Peyer's patch (tissue), 4 donors: Measurements from ENCODE around the gene STX7.

Experiments
- POLR2A ChIP-seq, 2 donors: fragments of 450-650 bp; IDR thresholded peaks; one replicate each; pipeline ENCODE4 v1.5.1; 2017; ENCODE audit warnings: antibody characterized with exemption in 2 of 2, mild to moderate bottlenecking in 2 of 2, moderate library complexity in 2 of 2
- TF ChIP-seq, protein P1 (sequence below), 6 experiments: fragments of 450-650 bp in 4 of 6; fragments of 200-600 bp in 2 of 6; sonication (generic) in 1 of 6; IDR thresholded peaks; one replicate each; pipeline ENCODE4 v1.5.1; 2017 to 2019; ENCODE audit warnings: antibody characterized with exemption in 6 of 6, mild to moderate bottlenecking in 3 of 6, moderate library complexity in 1 of 6

DNA sequence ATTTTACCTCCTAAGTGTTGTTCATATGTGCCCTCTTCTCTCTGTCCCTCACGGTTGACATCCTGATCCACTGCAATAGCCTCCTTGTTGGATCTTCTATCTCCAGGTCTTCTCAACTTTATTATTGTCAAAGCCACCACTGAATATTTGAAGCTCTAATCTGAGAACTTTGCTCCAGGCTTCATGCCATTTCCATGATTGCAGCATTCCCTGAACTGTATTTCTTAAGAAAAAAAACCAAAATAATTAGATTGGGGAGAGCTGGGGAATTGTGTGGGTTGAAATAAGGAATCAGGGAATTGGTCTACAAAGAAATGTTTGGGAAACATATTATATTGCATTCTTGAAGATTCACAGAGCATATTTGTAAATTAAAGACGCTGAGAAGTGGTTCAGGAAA, 2.5 kb upstream of the STX7 start:
- TF ChIP-seq, protein P1, sequence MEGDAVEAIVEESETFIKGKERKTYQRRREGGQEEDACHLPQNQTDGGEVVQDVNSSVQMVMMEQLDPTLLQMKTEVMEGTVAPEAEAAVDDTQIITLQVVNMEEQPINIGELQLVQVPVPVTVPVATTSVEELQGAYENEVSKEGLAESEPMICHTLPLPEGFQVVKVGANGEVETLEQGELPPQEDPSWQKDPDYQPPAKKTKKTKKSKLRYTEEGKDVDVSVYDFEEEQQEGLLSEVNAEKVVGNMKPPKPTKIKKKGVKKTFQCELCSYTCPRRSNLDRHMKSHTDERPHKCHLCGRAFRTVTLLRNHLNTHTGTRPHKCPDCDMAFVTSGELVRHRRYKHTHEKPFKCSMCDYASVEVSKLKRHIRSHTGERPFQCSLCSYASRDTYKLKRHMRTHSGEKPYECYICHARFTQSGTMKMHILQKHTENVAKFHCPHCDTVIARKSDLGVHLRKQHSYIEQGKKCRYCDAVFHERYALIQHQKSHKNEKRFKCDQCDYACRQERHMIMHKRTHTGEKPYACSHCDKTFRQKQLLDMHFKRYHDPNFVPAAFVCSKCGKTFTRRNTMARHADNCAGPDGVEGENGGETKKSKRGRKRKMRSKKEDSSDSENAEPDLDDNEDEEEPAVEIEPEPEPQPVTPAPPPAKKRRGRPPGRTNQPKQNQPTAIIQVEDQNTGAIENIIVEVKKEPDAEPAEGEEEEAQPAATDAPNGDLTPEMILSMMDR (IDR thresholded peaks at IDR 0.05) = no peak
- no peak for TF ChIP-seq POLR2A (IDR thresholded peaks at IDR 0.05)
